ENCODE measurements around the gene SDK2.

Gene SDK2

GRCh38 chr17:73593249-73593965, 50.8 kb downstream of the SDK2 start:
- DNase-seq (ENCODE audit: extremely low read depth, low read depth): no peak
- no peak for TF ChIP-seq CTCF (IDR thresholded peaks at IDR 0.05; ENCODE audit: low read depth, low read length)

- DNase-seq (ENCODE audit: extremely low read depth, low read depth): no peak
- no peak for TF ChIP-seq CTCF (IDR thresholded peaks at IDR 0.05; ENCODE audit: low read depth, low read length)
Observed at GRCh38 chr17:73592501-73592961, 51.7 kb downstream of the SDK2 start.

GRCh38 chr17:73592079-73592415, 52.2 kb downstream of the SDK2 start:
- DNase-seq (ENCODE audit: extremely low read depth, low read depth): no peak
- TF ChIP-seq CTCF (IDR thresholded peaks at IDR 0.05; ENCODE audit: low read depth, low read length): no peak

- DNase-seq (ENCODE audit: extremely low read depth, low read depth): no peak
- TF ChIP-seq CTCF (IDR thresholded peaks at IDR 0.05; ENCODE audit: low read depth, low read length): no peak
Observed at GRCh38 chr17:73591296-73592078, 52.8 kb downstream of the SDK2 start.

GRCh38 chr17:73589363-73589980, 54.8 kb downstream of the SDK2 start:
- no peak for TF ChIP-seq CTCF (IDR thresholded peaks at IDR 0.05; ENCODE audit: low read depth, low read length)
- DNase-seq (ENCODE audit: extremely low read depth, low read depth): no peak

- TF ChIP-seq CTCF (IDR thresholded peaks at IDR 0.05; ENCODE audit: low read depth, low read length): no peak
- DNase-seq (ENCODE audit: extremely low read depth, low read depth): no peak
Observed at GRCh38 chr17:73588891-73589290, 55.4 kb downstream of the SDK2 start.
